ENCODE data around the gene ASB10.

The ASB10 gene

GRCh38 chr7:151225948-151226510 is 39.0 kb upstream of the ASB10 start:
- Histone ChIP-seq H3K4me2 (ENCODE audit: low read length) (peak overlapping the region; percentile 97), H3K27me3 (ENCODE audit: low read depth, low read length) (no peaks in the 10 kb centered on the region), H3K9ac (ENCODE audit: low read length) (peak overlapping the region; percentile 82), H3K79me2 (ENCODE audit: low read length) (peaks cover 20% of the 10 kb centered on the region), H2AFZ (ENCODE audit: low read depth, low read length) (no peak overlapping the region), H3K4me1 (ENCODE audit: low read length) (peaks cover 13% of the 10 kb centered on the region), H4K20me1 (ENCODE audit: insufficient read depth, low read length) (no peaks in the 10 kb centered on the region), H3K27ac (ENCODE audit: low read length) (no peak overlapping the region), H3K4me3 (ENCODE audit: low read length) (peak overlapping the region; percentile 93), H3K9me3 (ENCODE audit: insufficient read depth, low read length) (no peaks in the 10 kb centered on the region), H3K36me3 (replicated peaks; ENCODE audit: low read depth, low read length) (peaks cover 36% of the 10 kb centered on the region)
- TF ChIP-seq CTCF (IDR thresholded peaks at IDR 0.05; ENCODE audit: low read depth, low read length) (no peak), EZH2phosphoT487 (IDR thresholded peaks at IDR 0.05; ENCODE audit: low read depth) (no peak)

GRCh38 chr7:151223728-151224127 is 36.7 kb upstream of the ASB10 start:
- Histone ChIP-seq H3K27ac (ENCODE audit: low read length) (no peak overlapping the region), H2AFZ (ENCODE audit: low read depth, low read length) (no peak overlapping the region), H3K9ac (ENCODE audit: low read length) (no peak overlapping the region), H3K4me2 (ENCODE audit: low read length) (no peak overlapping the region), H4K20me1 (ENCODE audit: insufficient read depth, low read length) (no peaks in the 10 kb centered on the region), H3K4me3 (ENCODE audit: low read length) (no peak overlapping the region), H3K9me3 (ENCODE audit: insufficient read depth, low read length) (no peaks in the 10 kb centered on the region), H3K36me3 (replicated peaks; ENCODE audit: low read depth, low read length) (peaks cover 42% of the 10 kb centered on the region), H3K27me3 (ENCODE audit: low read depth, low read length) (no peaks in the 10 kb centered on the region), H3K4me1 (ENCODE audit: low read length) (peaks cover 13% of the 10 kb centered on the region), H3K79me2 (ENCODE audit: low read length) (peaks cover 20% of the 10 kb centered on the region)
- no peak for TF ChIP-seq EZH2phosphoT487 (IDR thresholded peaks at IDR 0.05; ENCODE audit: low read depth)

- peaks cover 61% of the 10 kb centered on the region for H3K36me3 ChIP-seq (replicated peaks; ENCODE audit: low read depth, low read length)
- H3K9me3 ChIP-seq (ENCODE audit: insufficient read depth, low read length), result no peaks in the 10 kb centered on the region
- H3K4me2 ChIP-seq (ENCODE audit: low read length), result no peak overlapping the region
- no peaks in the 10 kb centered on the region for H3K4me1 ChIP-seq (ENCODE audit: low read length)
- no peaks in the 10 kb centered on the region for H3K79me2 ChIP-seq (ENCODE audit: low read length)
- H3K4me3 ChIP-seq (ENCODE audit: low read length), result no peak overlapping the region
- no peak overlapping the region for H2AFZ ChIP-seq (ENCODE audit: low read depth, low read length)
- H3K27ac ChIP-seq (ENCODE audit: low read length), result no peak overlapping the region
- no peak overlapping the region for H3K9ac ChIP-seq (ENCODE audit: low read length)
- no peaks in the 10 kb centered on the region for H3K27me3 ChIP-seq (ENCODE audit: low read depth, low read length)
- no peak for TF ChIP-seq EZH2phosphoT487 (IDR thresholded peaks at IDR 0.05; ENCODE audit: low read depth)
- no peak for TF ChIP-seq CTCF (IDR thresholded peaks at IDR 0.05; ENCODE audit: low read depth, low read length)
- no peaks in the 10 kb centered on the region for H4K20me1 ChIP-seq (ENCODE audit: insufficient read depth, low read length)
Measured at GRCh38 chr7:151218170-151218569, 31.1 kb upstream of the ASB10 start.

GRCh38 chr7:151215396-151215795 is 28.3 kb upstream of the ASB10 start:
- Histone ChIP-seq H2AFZ (ENCODE audit: low read depth, low read length) (no peak overlapping the region), H4K20me1 (ENCODE audit: insufficient read depth, low read length) (no peaks in the 10 kb centered on the region; the same call in 1 of the 2 replicates), H3K4me1 (ENCODE audit: low read length) (no peaks in the 10 kb centered on the region), H3K9ac (ENCODE audit: low read length) (no peak overlapping the region), H3K4me3 (ENCODE audit: low read length) (no peak overlapping the region), H3K27me3 (ENCODE audit: low read depth, low read length) (no peaks in the 10 kb centered on the region), H3K9me3 (ENCODE audit: insufficient read depth, low read length) (no peaks in the 10 kb centered on the region), H3K79me2 (ENCODE audit: low read length) (no peaks in the 10 kb centered on the region), H3K36me3 (replicated peaks; ENCODE audit: low read depth, low read length) (peaks cover 58% of the 10 kb centered on the region), H3K4me2 (ENCODE audit: low read length) (no peak overlapping the region), H3K27ac (ENCODE audit: low read length) (no peak overlapping the region)
- TF ChIP-seq EZH2phosphoT487 (IDR thresholded peaks at IDR 0.05; ENCODE audit: low read depth) (no peak), CTCF (IDR thresholded peaks at IDR 0.05; ENCODE audit: low read depth, low read length) (no peak)

All from OCI-LY3 (cell line).